Stimulated activated CD8-positive, alpha-beta memory T cell treated with anti-CD3 and anti-CD28 coated beads, Interleukin-12 subunit alpha, Interleukin-12 subunit beta, amount 100 ng/mL, for 4 hours (primary cell): ENCODE measurements around the gene STX11.
"Not testable (repeated sequence)": the region's sequence is repeated elsewhere in the genome, so short reads cannot be mapped to it uniquely, and the experiment has no call there.

Experiments used
- DNase-seq: peaks from one replicate; pipeline ENCODE4 v3.0.0-alpha.2; 2020; ENCODE audit warnings: low read depth

The STX11 gene

GRCh38 chr6:144149894-144150709, at the start of gene STX11:
TSS of gene STX11 (plus strand) at chr6:144150517. CDS start at chr6:144186628, 36,111 bp downstream.
- DNase-seq = peak; percentile 73

- DNase-seq = no peak
Observed at GRCh38 chr6:144103026-144103563, 47.2 kb upstream of the STX11 start.

- DNase-seq = no peak
Observed at GRCh38 chr6:144104488-144104887, 45.8 kb upstream of the STX11 start.

GRCh38 chr6:144104898-144105487, 45.3 kb upstream of the STX11 start:
- no peak for DNase-seq

- DNase-seq = no peak
Observed at GRCh38 chr6:144106206-144106605, 44.1 kb upstream of the STX11 start.

- no peak for DNase-seq
Observed at GRCh38 chr6:144110210-144110609, 40.1 kb upstream of the STX11 start.

GRCh38 chr6:144113366-144113765, 37.0 kb upstream of the STX11 start:
- no peak for DNase-seq

GRCh38 chr6:144115219-144115618, 35.1 kb upstream of the STX11 start:
- DNase-seq = no peak

GRCh38 chr6:144119376-144119775, 30.9 kb upstream of the STX11 start:
- DNase-seq = no peak

- no peak for DNase-seq
Observed at GRCh38 chr6:144122861-144123260, 27.5 kb upstream of the STX11 start.

- DNase-seq = no peak
Observed at GRCh38 chr6:144123421-144123820, 26.9 kb upstream of the STX11 start.

- DNase-seq = no peak
Observed at GRCh38 chr6:144123836-144124235, 26.5 kb upstream of the STX11 start.

- DNase-seq = no peak
Observed at GRCh38 chr6:144127097-144127496, 23.2 kb upstream of the STX11 start.

GRCh38 chr6:144129469-144129868, 20.8 kb upstream of the STX11 start:
- DNase-seq = no peak

- no peak for DNase-seq
Observed at GRCh38 chr6:144131248-144131709, 19.0 kb upstream of the STX11 start.

- not testable (repeated sequence) for DNase-seq
Observed at GRCh38 chr6:144132167-144132690, 18.1 kb upstream of the STX11 start.

GRCh38 chr6:144133225-144133821, 17.0 kb upstream of the STX11 start:
- no peak for DNase-seq

GRCh38 chr6:144134176-144134575, 16.1 kb upstream of the STX11 start:
- DNase-seq = no peak

- no peak for DNase-seq
Observed at GRCh38 chr6:144134737-144135136, 15.6 kb upstream of the STX11 start.

- DNase-seq = no peak
Observed at GRCh38 chr6:144138542-144138941, 11.8 kb upstream of the STX11 start.

- no peak for DNase-seq
Observed at GRCh38 chr6:144139817-144140216, 10.5 kb upstream of the STX11 start.

- no peak for DNase-seq
Observed at GRCh38 chr6:144140867-144141266, 9.4 kb upstream of the STX11 start.

- DNase-seq = no peak
Observed at GRCh38 chr6:144141470-144141869, 8.8 kb upstream of the STX11 start.
